Lower leg skin (tissue), 3 donors: ENCODE results near the gene KIF26B.

Source experiments
- POLR2A ChIP-seq, 2 donors: fragments of 450-650 bp; IDR thresholded peaks; one replicate each; pipeline ENCODE4 v1.6.1; 2016 to 2017; ENCODE audit warnings: antibody characterized with exemption in 2 of 2, mild to moderate bottlenecking in 1 of 2, moderate library complexity in 1 of 2
- TF ChIP-seq, protein P1 (sequence below), 3 donors: fragments of 450-650 bp; IDR thresholded peaks; one replicate each; pipeline ENCODE4 v1.5.1; 2016; ENCODE audit warnings: antibody characterized with exemption in 3 of 3, mild to moderate bottlenecking in 3 of 3, moderate library complexity in 2 of 3

DNA sequence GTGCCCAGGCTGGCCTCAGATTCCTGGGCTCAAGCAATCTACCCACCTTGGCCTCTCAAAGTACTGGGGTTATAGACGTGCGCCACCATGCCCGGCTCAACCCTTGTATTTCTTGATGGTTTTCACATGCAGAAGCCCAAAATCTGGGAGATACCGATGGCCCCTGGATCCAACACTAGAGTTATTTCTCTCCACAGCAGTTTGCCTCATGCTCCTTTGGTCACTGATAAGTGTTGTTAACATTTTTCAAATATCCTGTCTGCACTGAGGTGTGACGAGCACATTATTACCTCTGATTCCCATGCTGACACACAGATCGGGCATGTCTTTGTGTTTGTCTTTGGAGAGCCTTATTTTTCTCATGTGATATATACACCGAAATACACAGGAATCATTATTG is 107.0 kb downstream of the KIF26B start:
- TF ChIP-seq, protein P1, sequence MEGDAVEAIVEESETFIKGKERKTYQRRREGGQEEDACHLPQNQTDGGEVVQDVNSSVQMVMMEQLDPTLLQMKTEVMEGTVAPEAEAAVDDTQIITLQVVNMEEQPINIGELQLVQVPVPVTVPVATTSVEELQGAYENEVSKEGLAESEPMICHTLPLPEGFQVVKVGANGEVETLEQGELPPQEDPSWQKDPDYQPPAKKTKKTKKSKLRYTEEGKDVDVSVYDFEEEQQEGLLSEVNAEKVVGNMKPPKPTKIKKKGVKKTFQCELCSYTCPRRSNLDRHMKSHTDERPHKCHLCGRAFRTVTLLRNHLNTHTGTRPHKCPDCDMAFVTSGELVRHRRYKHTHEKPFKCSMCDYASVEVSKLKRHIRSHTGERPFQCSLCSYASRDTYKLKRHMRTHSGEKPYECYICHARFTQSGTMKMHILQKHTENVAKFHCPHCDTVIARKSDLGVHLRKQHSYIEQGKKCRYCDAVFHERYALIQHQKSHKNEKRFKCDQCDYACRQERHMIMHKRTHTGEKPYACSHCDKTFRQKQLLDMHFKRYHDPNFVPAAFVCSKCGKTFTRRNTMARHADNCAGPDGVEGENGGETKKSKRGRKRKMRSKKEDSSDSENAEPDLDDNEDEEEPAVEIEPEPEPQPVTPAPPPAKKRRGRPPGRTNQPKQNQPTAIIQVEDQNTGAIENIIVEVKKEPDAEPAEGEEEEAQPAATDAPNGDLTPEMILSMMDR (IDR thresholded peaks at IDR 0.05), result no peak
- no peak for TF ChIP-seq POLR2A (IDR thresholded peaks at IDR 0.05)
